OCI-LY7 (cell line): ENCODE data around the gene GRID2. TPM values are rescaled to one million over a fixed set of nuclear protein-coding genes. Genes with fewer than 3 reads are reported as not detected.

Experiments used
- BruUV-seq: library from RNA; stranded (reverse); fragments of 400-500 nt; replicated peaks from 2 replicates; lab custom pipeline; 2021; lab: Mats Ljungman, UMichigan
- CTCF ChIA-PET: fragments of 300-600 bp; sonication (Branson Sonifier 250); formaldehyde crosslinking; loops from one replicate; lab custom pipeline; 2022; ENCODE audit warnings: antibody characterized with exemption; ENCODE audit not compliant: unreplicated experiment; lab: Charles Lee
- POLR2A ChIA-PET: fragments of 300-600 bp; sonication (Branson Sonifier 250); formaldehyde crosslinking; loops from one replicate; lab custom pipeline; 2022; ENCODE audit warnings: antibody characterized with exemption; lab: Charles Lee
- DNase-seq: peaks from one replicate; pipeline ENCODE4 v3.0.0-alpha.2; 2015; ENCODE audit warnings: low spot score
- H2AFZ ChIP-seq: fragments of 200-600 bp; sonication (generic), shearing (Covaris generic); 2 replicates; pipeline ENCODE4 v1.6.1; 2014; ENCODE audit warnings: mild to moderate bottlenecking, antibody characterized with exemption, low read length, moderate library complexity
- H3K27ac ChIP-seq: fragments of 200-600 bp; sonication (generic); 2 replicates; pipeline ENCODE4 v1.5.1; 2014; ENCODE audit warnings: mixed run types, low read depth, mild to moderate bottlenecking, moderate library complexity, low read length, inconsistent platforms; ENCODE audit not compliant: poor library complexity, severe bottlenecking
- H3K36me3 ChIP-seq: fragments of 200-600 bp; sonication (generic); 2 replicates; pipeline ENCODE4 v1.6.1; 2014; ENCODE audit warnings: mild to moderate bottlenecking, antibody characterized with exemption, low read length, moderate library complexity, mixed read lengths; ENCODE audit not compliant: insufficient read depth
- H3K4me1 ChIP-seq: fragments of 200-600 bp; sonication (generic); 2 replicates; pipeline ENCODE4 v1.5.1; 2014; ENCODE audit warnings: mild to moderate bottlenecking, low read length; ENCODE audit not compliant: insufficient read depth, poor library complexity, severe bottlenecking
- H3K4me2 ChIP-seq: fragments of 200-600 bp; sonication (generic); 2 replicates; pipeline ENCODE4 v1.6.1; 2014; ENCODE audit warnings: mild to moderate bottlenecking, low read length
- H3K4me3 ChIP-seq: fragments of 200-600 bp; sonication (generic); 2 replicates; pipeline ENCODE4 v1.5.1; 2014; ENCODE audit warnings: mild to moderate bottlenecking, low read depth, low read length; ENCODE audit not compliant: poor library complexity, severe bottlenecking
- H3K79me2 ChIP-seq: fragments of 200-600 bp; sonication (generic); 2 replicates; pipeline ENCODE4 v1.6.1; 2016; ENCODE audit warnings: low read depth, mild to moderate bottlenecking, low read length, moderate library complexity, mixed read lengths; ENCODE audit not compliant: insufficient read depth
- H3K9me2 ChIP-seq: fragments of 200-600 bp; sonication (generic); 2 replicates; pipeline ENCODE4 v1.6.1; 2016; ENCODE audit warnings: mild to moderate bottlenecking, low read length, mixed read lengths; ENCODE audit not compliant: insufficient read depth
- H3K9me3 ChIP-seq: fragments of 200-600 bp; sonication (generic); 2 replicates; pipeline ENCODE4 v1.6.1; 2014; ENCODE audit warnings: mild to moderate bottlenecking, mixed run types, low read length, mixed read lengths
- H4K20me1 ChIP-seq: fragments of 200-600 bp; sonication (generic); 2 replicates; pipeline ENCODE4 v1.6.1; 2014; ENCODE audit warnings: mild to moderate bottlenecking, antibody characterized with exemption, low read length, moderate library complexity, mixed read lengths; ENCODE audit not compliant: insufficient read depth
- EZH2phosphoT487 ChIP-seq: fragments of 200-600 bp; sonication (generic); IDR thresholded peaks from 2 replicates; pipeline ENCODE4 v1.6.1; 2018; ENCODE audit warnings: low read depth, borderline replicate concordance, mild to moderate bottlenecking, mixed run types, antibody characterized with exemption, low read length, moderate library complexity, mixed read lengths
- intact Hi-C: fragments of 100-400 bp; cut with micrococcal nuclease; formaldehyde crosslinking; loops from one replicate; pipeline ENCODE4 v1.10.0; 2022; ENCODE audit not compliant: unreplicated experiment
- total RNA-seq, 2 experiments: library from RNA; depleted of rRNA in 1 of 2; stranded (reverse); fragments of >200 nt in 1 of 2; shearing (Covaris generic) in 1 of 2; gene quantifications; 2 replicates each; pipeline ENCODE4 v1.2.3, GENCODE V29; 2014 to 2022
- TF ChIP-seq, protein P1 (sequence below): fragments of 200-600 bp; sonication (generic); conservative IDR thresholded peaks from 2 replicates; pipeline ENCODE4 v1.5.1; 2014; ENCODE audit warnings: mild to moderate bottlenecking, antibody characterized with exemption, low read length, moderate library complexity, mixed read lengths

The GRID2 gene
- total RNA-seq, 2 experiments from 2014 or later, result not detected

- H3K4me1 ChIP-seq, result no peaks in the 10 kb centered on the region
- no TSS peak for BruUV-seq
- H4K20me1 ChIP-seq, result no peaks in the 10 kb centered on the region
- H3K4me3 ChIP-seq, result no peak overlapping the region
- no peaks in the 10 kb centered on the region for H3K36me3 ChIP-seq
- no peak overlapping the region for H3K27ac ChIP-seq
- no peak overlapping the region for H3K4me2 ChIP-seq
- intact Hi-C loops, result no loop called here
- H3K9me2 ChIP-seq, result no peaks in the 10 kb centered on the region
- no peak for TF ChIP-seq EZH2phosphoT487
- TF ChIP-seq, protein P1, sequence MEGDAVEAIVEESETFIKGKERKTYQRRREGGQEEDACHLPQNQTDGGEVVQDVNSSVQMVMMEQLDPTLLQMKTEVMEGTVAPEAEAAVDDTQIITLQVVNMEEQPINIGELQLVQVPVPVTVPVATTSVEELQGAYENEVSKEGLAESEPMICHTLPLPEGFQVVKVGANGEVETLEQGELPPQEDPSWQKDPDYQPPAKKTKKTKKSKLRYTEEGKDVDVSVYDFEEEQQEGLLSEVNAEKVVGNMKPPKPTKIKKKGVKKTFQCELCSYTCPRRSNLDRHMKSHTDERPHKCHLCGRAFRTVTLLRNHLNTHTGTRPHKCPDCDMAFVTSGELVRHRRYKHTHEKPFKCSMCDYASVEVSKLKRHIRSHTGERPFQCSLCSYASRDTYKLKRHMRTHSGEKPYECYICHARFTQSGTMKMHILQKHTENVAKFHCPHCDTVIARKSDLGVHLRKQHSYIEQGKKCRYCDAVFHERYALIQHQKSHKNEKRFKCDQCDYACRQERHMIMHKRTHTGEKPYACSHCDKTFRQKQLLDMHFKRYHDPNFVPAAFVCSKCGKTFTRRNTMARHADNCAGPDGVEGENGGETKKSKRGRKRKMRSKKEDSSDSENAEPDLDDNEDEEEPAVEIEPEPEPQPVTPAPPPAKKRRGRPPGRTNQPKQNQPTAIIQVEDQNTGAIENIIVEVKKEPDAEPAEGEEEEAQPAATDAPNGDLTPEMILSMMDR, result no peak
- ChIA-PET CTCF (no interaction called here), POLR2A (no interaction called here)
- H2AFZ ChIP-seq, result no peak overlapping the region
- no peaks in the 10 kb centered on the region for H3K79me2 ChIP-seq
- no peak for DNase-seq
- no peaks in the 10 kb centered on the region for H3K9me3 ChIP-seq
Measured at GRCh38 chr4:93475730-93476129, 1172.0 kb downstream of the GRID2 start.

DNA sequence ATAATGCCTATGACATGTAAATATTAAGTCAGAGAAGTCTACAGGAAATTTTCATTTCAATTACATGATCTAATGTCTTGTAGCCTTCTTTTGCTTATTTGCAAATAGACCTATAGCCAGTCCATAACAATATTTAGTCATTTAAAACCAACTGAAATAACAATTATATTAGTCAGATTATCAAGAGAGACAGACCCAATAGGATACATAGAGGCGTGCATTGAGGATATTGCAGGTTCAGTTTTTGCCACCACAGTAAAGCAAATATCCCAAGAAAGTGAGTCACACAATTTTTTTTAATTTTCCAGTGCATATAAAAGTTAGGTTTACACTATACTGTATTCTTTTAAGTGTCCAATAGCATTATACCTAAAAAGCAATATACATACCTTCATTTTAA is 1175.0 kb downstream of the GRID2 start:
- H3K4me1 ChIP-seq, result no peaks in the 10 kb centered on the region
- no peak for TF ChIP-seq EZH2phosphoT487
- TF ChIP-seq, protein P1, result no peak
- H3K36me3 ChIP-seq, result no peaks in the 10 kb centered on the region
- no peaks in the 10 kb centered on the region for H4K20me1 ChIP-seq
- DNase-seq, result no peak
- H3K9me3 ChIP-seq, result no peaks in the 10 kb centered on the region
- H3K4me2 ChIP-seq, result no peak overlapping the region
- no peak overlapping the region for H2AFZ ChIP-seq
- no peaks in the 10 kb centered on the region for H3K9me2 ChIP-seq
- no peak overlapping the region for H3K4me3 ChIP-seq
- H3K79me2 ChIP-seq, result no peaks in the 10 kb centered on the region
- intact Hi-C loops, result no loop called here
- CTCF ChIA-PET, result no interaction called here
- POLR2A ChIA-PET, result no interaction called here
- no peak overlapping the region for H3K27ac ChIP-seq
- no TSS peak for BruUV-seq

DNA sequence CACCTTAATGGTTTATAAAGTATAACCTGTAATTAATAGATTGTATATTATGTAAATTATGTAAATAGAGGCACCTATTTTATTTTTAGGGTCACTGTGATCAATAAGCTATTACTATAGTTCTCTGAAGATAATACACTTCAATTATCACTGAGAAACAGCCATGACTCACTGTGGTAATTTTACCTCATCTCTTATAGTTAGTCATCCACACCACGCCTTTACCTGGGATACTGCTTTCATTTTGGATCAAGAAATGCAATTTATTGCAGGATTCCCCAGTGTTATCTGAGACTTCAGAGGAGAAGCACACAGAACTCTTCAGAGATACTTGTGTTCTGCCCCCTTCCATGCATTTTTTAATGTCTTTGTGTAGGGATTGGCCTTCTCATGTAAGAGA is 1176.7 kb downstream of the GRID2 start:
- Histone ChIP-seq H3K79me2 (no peaks in the 10 kb centered on the region), H3K9me3 (no peaks in the 10 kb centered on the region), H4K20me1 (no peaks in the 10 kb centered on the region), H3K36me3 (no peaks in the 10 kb centered on the region), H3K4me2 (no peak overlapping the region), H2AFZ (no peak overlapping the region), H3K4me3 (no peak overlapping the region), H3K9me2 (no peaks in the 10 kb centered on the region), H3K27ac (no peak overlapping the region), H3K4me1 (no peaks in the 10 kb centered on the region)
- no peak for DNase-seq
- ChIA-PET CTCF (no interaction called here), POLR2A (no interaction called here)
- TF ChIP-seq, protein P1, result no peak
- no peak for TF ChIP-seq EZH2phosphoT487
- intact Hi-C loops, result no loop called here
- BruUV-seq, result no TSS peak
